Posterior vena cava (tissue), 2 donors: ENCODE measurements around the gene RNU7-1. TPM values are rescaled to one million over a fixed set of nuclear protein-coding genes. Genes with fewer than 3 reads are reported as not detected.
A peak's percentile ranks its signal among the peaks of the same experiment; 100 is the strongest.
"Not testable (repeated sequence)": the region's sequence is repeated elsewhere in the genome, so short reads cannot be mapped to it uniquely, and the experiment has no call there.

ENCODE experiments used
- DNase-seq: peaks from one replicate; pipeline ENCODE4 v3.0.0-alpha.2; 2020; ENCODE audit warnings: low spot score
- intact Hi-C, 2 donors: fragments of 100-400 bp; cut with DNase I; formaldehyde crosslinking; loops; one replicate each; pipeline versions ENCODE4 v1.14.1 to v1.14.2; 2022 to 2023
- long read RNA-seq, 2 donors: library from polyadenylated mRNA; unstranded; transcript quantifications; one replicate each; pipeline ENCODE4 v2.0.0, GENCODE V29; 2020 to 2021
- total RNA-seq, 2 donors: library from RNA; stranded (reverse); fragmentation: NEBNext Ultra II Directional; extraction: Animal tissue kit (Norgen Biotek cat#: 25700); gene quantifications; one replicate each; pipeline ENCODE4 v1.2.1, GENCODE V29; 2021
- donor health status: DM: yes; HTN: yes; CAD: no.
- donor health status: DM: yes; HTN: yes; CAD: no.

The RNU7-1 gene
- not detected for total RNA-seq
- long read RNA-seq, donor 1, result 0 reads
- long read RNA-seq, donor 2, result 0 reads

DNA sequence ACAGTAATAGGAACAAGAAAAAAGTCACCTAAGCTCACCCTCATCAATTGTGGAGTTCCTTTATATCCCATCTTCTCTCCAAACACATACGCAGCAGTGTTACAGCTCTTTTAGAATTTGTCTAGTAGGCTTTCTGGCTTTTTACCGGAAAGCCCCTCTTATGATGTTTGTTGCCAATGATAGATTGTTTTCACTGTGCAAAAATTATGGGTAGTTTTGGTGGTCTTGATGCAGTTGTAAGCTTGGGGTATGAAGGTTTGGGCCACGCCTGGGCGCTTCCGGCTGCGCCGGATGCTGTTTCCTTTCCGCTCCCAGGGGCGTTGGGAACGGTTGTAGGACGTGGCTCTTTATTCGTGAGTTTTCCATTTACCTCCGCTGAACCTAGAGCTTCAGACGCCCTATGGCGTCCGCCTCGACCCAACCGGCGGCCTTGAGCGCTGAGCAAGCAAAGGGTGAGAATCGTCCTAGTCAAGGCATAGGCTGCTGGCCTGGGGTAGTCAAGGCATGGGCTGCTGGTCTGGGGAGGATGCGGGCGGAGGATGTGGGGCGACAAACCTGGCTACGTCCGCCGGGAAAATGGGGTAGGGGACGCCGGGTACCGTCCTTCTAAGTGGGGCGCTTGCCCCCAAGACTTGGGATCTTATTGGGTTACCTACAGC is at the start of gene RNU7-1, which contains the start of gene C12orf57:
TSS of gene RNU7-1 (plus strand) at position 95 of the 659 bp plus-strand sequence.
TSS of gene C12orf57 (plus strand) at position 301 of the 659 bp plus-strand sequence. CDS start at position 401, 100 bp downstream.
- intact Hi-C loops, result no loop called here

DNA sequence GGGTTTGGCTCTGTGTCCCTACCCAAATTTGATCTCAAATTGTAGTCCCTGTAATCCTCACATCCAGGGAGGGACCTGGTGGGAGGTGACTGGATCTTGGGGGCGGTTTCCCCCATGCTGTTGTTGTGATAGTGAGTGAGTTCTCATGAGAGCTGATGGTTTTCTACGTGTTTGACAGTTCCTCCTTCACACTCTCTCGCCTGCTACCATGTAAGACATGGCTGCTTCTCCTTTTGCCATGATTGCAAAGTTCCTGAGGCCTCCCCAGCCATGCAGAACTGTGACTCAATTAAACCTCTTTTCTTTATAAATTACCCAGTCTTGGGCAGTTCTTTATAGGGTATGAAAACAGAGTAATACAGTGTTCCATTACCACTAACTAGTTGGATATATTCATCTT is 49.3 kb upstream of the RNU7-1 start:
- intact Hi-C loops, result no loop called here

More for the DNA sequence above, at the start of gene RNU7-1, which contains the start of gene C12orf57:
- DNase-seq, result peak; percentile 94

DNA sequence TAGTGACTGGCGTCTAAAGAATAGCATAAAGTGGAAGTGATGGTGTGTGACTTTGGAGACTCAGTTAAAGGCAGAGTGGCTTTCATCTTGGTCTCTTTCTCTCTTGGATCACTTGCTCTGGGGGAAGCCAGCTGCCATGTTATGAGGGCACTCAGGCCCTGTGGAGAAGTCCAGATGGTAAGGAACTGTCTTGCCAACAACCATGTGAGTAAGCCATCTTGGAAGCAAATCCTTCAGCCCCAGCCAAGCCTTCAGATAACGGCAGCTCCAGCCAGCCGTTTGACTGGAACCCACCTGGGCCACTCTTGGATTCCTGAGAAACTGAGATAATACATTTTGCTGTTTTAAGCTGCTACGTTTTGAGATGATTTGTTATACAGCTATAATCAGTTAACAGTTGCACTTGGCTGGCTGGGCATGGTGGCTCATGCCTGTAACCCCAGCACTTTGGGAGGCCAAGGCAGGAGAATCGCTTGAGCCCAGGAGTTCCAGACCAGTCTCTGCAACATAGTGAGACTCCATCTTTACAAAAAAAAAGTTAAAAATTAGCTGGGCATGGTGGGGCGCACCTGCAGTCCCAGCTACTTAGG is 46.7 kb upstream of the RNU7-1 start:
- intact Hi-C loops, result no loop called here
- peak; percentile 57 for DNase-seq

More for the DNA sequence above, 49.3 kb upstream of the RNU7-1 start:
- DNase-seq, result peak; percentile 41

DNA sequence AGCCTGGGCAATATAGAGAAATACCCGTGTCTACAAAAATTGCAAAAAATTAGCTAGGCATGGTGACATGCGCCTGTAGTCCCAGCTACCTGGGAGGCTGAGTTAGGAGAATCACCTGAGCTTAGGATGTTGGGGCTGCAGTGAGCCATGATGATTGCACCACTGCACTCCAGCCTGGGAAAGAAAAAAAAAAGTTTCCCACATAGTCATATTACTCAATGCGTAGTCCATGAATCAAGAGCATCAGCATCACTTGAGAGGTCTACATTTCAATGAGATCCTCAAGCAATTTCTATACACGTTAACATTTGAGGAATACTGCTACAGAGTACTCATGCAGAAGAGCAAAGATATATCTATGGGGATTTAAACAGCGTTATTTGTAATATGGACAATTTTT is 44.2 kb upstream of the RNU7-1 start:
- no peak for DNase-seq
- intact Hi-C loops, result no loop called here

DNA sequence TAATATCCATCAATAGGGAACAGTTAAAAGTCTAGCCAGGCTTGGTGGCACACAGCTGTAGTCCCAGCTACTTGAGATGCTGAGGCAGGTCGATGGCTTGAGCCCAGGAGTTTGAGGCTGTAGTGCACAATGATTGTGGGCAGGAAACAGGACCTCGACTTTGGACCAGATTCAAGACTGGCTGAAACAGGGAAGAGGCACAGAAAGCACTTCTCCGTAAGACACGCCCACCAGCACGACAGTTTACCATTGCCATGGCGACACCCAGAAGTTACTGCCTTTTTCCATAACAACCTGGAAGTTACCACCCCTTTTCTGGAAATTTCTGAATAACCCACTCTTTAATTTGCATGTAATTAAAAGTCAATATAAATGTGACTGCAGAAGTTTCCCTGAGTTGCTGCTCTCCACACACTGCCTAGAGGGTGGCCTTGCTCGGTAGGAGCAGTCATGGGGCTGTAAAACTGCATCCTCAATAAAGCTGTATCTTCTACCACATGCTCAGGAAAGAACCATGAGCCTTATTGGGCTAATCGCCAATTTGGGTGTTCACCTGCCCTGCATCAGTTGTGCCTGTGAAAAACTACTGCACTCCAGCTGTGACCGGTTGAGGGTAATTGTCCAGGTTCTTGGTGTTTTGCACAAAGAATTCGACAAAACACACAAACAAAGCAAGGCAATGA is 43.6 kb upstream of the RNU7-1 start:
- intact Hi-C loops, result no loop called here
- peak; percentile 86 for DNase-seq

DNA sequence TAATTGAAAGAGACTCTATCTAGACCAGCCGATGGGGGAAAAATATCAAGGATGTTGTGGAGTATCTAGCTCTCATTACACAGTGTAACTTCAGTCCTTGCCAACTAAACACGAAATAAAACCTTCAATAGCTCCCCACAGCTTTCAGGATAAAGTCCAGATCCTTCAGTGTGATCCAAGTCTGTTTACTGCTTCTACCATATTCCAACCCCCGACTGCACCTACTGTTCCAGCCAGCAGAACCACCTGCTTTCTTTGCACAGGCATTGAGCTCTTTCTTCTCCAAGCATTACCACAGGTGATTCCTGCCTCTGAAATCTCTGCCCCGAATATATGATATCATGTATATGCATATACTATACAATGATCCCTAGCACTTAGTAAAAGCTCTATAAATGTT is 41.2 kb upstream of the RNU7-1 start:
- no peak for DNase-seq
- intact Hi-C loops, result no loop called here

DNA sequence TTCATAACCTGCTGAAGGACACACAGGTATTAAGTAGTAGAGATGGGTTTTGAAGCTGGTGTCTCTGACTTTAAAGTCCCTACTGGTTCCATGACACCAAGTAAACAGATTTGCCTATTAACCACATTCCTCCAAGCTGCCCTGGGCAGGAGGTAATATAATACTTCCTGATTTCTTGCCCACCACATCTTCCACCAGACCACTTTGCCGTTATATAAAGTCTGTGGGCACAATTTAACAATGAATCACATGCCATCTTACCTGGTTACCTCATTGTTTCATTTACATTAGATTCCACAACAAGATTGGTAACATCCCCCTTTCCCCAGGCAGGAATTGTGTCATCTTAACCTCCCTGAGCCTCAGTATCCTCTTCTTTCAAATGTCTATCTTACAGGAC is 39.9 kb upstream of the RNU7-1 start:
- intact Hi-C loops, result no loop called here

DNA sequence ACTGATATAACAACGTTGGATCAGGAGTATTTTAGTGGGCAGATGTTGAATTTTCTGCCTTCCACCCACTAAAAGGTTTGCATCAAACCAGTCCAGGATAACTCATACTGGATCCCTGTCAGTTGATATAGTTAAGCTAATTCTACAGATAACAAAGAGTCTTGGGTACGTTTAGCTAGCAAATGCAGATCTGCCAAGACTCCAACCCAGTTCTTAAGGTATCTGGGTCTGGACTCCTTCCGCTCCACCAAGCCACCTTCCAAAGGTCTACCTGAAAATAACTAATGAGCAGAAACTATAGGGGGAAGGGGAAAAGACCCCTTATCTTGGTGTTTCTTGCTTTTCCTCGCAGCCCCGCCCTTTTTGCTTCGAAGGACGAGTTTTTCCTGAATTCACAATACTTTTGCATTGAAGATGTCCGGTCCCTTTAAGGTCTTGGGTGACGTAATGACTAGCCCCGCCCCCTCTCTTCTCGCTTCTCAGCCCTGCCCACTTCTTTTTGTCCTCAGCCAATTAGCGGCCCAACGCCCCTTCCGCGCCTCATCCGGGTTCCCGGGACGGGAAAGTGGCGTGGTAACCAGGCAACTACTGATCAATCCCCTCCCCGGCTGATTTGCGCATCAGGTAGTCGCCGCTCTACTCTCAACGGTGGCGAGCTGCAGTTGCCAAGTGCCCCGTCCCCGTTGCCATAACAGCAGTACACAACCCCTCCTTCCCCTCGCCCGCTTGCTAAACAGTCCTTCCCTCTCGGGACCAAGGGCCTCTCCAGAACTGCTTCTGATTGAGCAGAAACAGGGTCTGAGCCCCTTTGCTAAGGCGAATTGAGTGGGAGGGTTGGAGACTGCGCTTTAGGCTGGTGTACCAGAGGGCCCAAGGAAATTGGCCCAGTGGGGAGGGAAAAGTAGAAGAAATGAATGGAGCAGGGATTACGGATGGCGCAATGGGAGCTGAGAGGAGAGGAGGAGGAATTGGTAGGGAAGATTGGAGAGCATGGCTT is 39.0 kb upstream of the RNU7-1 start, which contains the start of gene LRRC23:
TSS of gene LRRC23 (plus strand) at position 543 of the 997 bp plus-strand sequence. CDS start 812 bp downstream, outside the sequence.
- intact Hi-C loops, result no loop called here

More for the DNA sequence above, 39.9 kb upstream of the RNU7-1 start:
- no peak for DNase-seq

DNA sequence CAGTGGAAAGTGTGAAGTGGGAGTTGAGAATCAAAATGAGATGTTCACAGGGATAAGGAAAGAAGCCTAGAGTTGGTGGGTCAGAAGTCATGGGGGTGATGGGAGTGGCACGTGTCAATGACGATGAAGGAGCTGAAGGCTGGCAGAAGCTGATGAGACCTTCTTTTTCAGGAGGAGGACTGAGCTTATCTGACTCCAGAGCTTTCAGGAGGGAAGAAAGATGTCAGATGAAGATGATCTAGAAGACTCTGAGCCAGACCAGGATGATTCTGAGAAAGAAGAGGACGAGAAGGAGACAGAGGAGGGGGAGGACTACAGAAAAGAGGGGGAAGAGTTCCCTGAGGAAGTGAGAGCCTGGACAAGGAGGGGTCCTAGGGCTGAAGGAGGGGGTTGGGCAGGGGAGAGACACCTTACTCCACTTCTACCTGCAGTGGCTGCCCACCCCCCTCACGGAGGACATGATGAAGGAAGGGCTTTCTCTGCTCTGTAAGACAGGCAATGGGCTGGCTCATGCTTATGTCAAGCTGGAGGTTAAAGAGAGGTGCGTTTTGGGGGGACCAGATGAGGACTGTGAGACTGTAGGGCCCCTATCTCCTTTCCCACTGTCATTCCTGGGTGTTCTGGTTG is 38.1 kb upstream of the RNU7-1 start:
- DNase-seq, result no peak
- intact Hi-C loops, result no loop called here

More for the DNA sequence above, 39.0 kb upstream of the RNU7-1 start, which contains the start of gene LRRC23:
- DNase-seq, result peak; percentile 99

DNA sequence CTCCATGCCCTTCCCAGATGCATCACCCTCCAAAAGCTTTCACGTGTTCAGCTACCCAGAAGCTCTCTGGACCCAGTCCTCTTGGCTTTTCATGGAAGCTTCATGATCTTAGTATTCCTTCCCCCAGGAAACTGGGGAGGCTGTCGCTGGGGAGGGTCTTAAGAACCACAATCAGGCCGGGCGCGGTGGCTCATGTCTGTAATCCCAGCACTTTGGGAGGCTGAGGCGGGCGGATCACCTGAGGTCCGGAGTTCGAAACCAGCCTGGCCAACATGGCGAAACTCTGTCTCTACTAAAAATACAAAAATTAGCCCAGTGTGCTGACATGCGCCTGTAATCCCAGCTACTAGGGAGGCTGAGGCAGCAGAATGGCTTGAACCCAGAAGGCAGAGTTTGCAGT is 35.5 kb upstream of the RNU7-1 start:
- DNase-seq, result peak; percentile 69
- intact Hi-C loops, result not testable (repeated sequence)

DNA sequence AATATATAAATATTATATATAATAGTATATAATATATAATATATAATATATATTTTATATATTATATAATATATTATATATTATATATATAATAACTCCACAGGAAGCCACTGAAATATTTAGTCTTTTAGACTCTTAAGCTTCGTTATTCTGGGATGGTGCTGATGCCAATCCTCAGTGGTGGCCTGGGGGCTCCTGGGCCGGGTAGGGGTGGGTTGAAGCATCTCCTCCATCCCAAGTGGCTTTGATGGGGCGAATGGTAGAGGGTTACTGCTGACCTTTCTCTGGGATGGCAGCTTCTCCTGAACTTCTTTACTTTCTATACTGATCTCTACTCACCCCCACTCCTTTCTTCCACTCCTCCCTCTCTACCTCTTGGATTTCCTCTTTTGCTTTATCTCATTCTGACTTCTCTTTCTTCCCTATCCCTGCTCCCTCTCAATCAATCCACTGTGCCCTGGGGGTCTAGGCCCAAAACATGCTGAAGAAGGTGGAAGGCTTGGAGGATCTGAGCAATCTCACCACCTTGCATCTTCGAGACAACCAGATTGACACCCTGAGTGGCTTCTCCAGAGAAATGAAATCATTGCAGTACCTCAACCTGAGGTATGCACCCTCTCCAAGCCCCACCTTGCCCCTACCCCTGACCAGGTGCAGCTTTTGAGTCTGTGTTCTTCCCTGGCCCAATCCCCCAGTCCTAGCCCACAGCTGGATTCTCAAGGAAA is 34.0 kb upstream of the RNU7-1 start:
- intact Hi-C loops, result no loop called here
- peak; percentile 30 for DNase-seq

DNA sequence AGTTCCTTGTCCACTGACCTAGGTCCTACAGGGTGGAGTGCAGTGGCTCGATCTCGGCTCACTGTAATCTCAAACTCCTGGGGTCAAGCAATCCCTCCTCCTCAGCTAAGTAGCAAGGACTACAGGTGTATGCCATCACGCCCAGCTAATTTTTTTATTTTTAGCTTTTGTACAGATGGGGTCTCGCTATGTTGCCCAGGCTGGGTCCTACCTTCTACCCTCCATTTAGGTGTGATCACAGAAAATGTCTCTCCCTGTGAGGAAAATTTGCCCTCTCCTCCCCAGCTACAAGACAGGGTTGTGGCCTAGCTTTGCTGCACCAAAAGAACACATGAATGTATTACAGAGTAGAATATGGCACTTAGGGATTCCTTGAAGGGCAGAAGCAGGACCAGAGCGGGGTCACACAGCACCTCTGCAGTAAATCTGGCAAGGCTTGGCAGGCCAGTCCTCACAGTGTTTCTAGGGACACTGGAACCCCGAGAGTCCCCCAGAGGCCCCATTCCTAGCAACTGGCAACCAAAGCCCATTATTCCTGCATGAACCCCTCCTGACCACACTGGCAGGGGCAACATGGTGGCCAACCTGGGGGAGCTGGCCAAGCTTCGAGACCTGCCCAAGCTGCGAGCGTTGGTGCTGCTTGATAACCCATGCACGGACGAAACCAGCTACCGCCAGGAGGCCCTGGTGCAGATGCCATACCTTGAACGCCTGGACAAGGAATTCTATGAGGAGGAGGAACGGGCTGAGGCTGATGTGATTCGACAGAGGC is 31.3 kb upstream of the RNU7-1 start:
- intact Hi-C loops, result no loop called here
- peak; percentile 74 for DNase-seq

DNA sequence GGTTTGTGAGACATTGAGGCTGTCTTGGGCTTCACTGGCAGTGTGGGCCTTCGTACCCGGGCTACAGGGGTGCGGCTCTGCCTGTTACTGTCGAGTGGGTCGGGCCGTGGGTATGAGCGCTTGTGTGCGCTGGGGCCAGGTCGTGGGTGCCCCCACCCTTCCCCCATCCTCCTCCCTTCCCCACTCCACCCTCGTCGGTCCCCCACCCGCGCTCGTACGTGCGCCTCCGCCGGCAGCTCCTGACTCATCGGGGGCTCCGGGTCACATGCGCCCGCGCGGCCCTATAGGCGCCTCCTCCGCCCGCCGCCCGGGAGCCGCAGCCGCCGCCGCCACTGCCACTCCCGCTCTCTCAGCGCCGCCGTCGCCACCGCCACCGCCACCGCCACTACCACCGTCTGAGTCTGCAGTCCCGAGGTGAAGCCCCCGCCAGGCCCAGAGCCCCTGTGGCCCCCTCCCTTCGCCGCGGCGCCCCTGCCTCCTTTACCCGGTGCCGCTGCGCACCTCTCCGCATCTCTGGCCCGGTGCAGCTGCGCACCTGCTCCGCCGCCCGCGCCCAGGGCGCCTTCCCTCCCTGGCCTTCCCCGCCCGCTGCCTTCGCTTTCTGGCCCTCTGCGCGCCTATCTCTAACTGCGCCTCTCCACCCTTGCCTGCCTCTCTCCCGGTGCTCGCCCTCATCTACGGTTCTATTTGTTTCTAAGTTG is 29.2 kb upstream of the RNU7-1 start, which contains the start of gene ENO2:
TSS of gene ENO2 (plus strand) at position 335 of the 701 bp plus-strand sequence. CDS start 1,253 bp downstream, outside the sequence.
- intact Hi-C loops, result no loop called here
- DNase-seq, result peak; percentile 93

DNA sequence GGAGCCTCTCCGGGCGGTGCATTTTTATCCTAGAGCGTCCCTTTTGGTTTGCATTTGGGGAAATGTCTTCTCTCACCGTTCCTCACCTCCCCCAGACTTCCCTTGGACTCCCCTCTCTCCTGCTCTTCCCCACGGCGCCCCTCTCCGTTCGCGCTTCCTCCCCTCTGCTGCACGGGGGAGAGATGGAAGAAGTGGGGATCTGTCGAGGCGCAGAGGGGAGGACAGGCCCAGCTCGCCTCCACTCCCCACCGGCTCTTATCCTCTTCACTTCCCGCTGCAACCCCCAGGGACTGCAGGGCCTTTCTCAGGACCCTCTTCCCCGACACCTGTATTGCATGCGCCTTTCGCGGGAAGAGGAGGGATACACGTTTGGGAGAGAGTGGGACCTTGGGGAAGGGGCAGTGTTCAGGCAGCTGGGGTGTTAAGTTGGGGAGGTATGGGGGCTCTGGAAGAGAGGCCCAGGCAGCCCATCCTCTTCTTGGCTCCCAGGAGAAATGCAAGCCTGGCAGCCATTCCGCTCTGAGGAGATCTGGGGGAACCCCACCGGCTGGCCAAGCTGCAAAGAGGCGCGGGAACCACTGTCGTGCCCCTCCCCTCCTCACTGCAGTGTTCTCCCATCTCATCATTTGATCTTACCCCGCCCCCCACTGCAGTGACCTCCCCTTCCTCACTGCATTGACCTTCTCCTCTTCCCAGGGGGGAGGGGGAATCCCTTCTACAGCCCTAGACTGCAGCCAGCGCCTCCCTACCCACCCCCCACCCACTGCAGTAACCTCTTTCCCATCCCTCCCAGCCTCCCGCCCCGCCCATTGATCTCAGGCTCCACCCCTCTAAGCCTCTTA is 28.4 kb upstream of the RNU7-1 start:
- intact Hi-C loops, result no loop called here
- peak; percentile 78 for DNase-seq

DNA sequence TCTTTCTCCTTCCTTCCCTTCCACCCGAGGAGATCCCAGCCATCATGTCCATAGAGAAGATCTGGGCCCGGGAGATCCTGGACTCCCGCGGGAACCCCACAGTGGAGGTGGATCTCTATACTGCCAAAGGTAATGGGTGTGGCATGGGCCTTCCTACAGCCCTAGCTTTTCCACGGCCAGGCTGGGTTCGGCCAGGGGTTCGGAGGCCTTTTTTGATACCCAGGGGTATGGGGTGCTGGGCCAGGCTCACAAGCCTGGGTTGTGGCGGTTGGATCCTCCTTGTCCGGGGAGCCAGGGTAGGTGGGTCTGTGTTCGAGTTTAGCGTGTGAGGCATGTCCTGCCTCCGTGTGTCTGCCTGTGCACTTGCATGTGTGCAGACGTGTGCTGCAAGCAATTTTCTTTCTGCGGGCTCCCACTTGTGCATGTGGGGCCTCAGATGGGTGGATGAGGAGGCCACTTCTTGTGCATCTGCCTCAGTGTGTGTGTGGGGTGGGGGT is 27.8 kb upstream of the RNU7-1 start:
- intact Hi-C loops, result no loop called here
- DNase-seq, result no peak
